PC-3 (cell line): Measurements from ENCODE around the gene MACROD2. TPM values are rescaled to one million over a fixed set of nuclear protein-coding genes. Genes with fewer than 3 reads are reported as not detected.

Experiments used
- ATAC-seq: fragments of 200-7000 bp; cut with Tn5 transposase; 2 replicates; pipeline ENCODE4 v1.9.1; 2020; ENCODE audit warnings: mild to moderate bottlenecking, moderate library complexity
- BruUV-seq: library from RNA; stranded (reverse); fragments of 400-500 nt; replicated peaks from 2 replicates; lab custom pipeline; 2021; lab: Mats Ljungman, UMichigan
- CTCF ChIA-PET: fragments of 300-600 bp; sonication (Branson Sonifier 250); formaldehyde crosslinking; loops from one replicate; lab custom pipeline; 2022; ENCODE audit warnings: antibody characterized with exemption; lab: Charles Lee
- POLR2A ChIA-PET: fragments of 300-600 bp; sonication (Branson Sonifier 250); formaldehyde crosslinking; loops from one replicate; lab custom pipeline; 2022; ENCODE audit warnings: antibody characterized with exemption; ENCODE audit not compliant: unreplicated experiment; lab: Charles Lee
- DNase-seq: peaks from one replicate; pipeline ENCODE4 v3.0.0-alpha.2; 2015
- H2AFZ ChIP-seq: fragments of 300-600 bp; sonication (generic); 2 replicates; pipeline ENCODE4 v1.6.0; 2016; ENCODE audit warnings: antibody characterized with exemption, low read length
- H3F3A ChIP-seq: fragments of 300-600 bp; sonication (generic); one replicate; pipeline ENCODE4 v1.6.0; 2017; ENCODE audit warnings: antibody characterized with exemption, low read length, control low read depth, mild to moderate bottlenecking; ENCODE audit not compliant: unreplicated experiment
- H3K27ac ChIP-seq: fragments of 300-600 bp; sonication (generic); 2 replicates; pipeline ENCODE4 v1.5.1; 2016; ENCODE audit warnings: mild to moderate bottlenecking, low read length
- H3K27me3 ChIP-seq: fragments of 300-600 bp; sonication (generic); 2 replicates; pipeline ENCODE4 v1.6.1; 2016; ENCODE audit warnings: low read length, mixed read lengths
- H3K36me3 ChIP-seq: fragments of 300-600 bp; sonication (generic); 2 replicates; pipeline ENCODE4 v1.6.1; 2016; ENCODE audit warnings: low read depth, mixed run types, low read length, mixed read lengths
- H3K4me1 ChIP-seq: fragments of 300-600 bp; sonication (generic); 2 replicates; pipeline ENCODE4 v1.5.1; 2016; ENCODE audit warnings: low read length; ENCODE audit not compliant: insufficient read depth
- H3K4me2 ChIP-seq: fragments of 300-600 bp; sonication (generic); 2 replicates; pipeline ENCODE4 v1.6.0; 2016; ENCODE audit warnings: low read length
- H3K4me3 ChIP-seq: fragments of 300-600 bp; sonication (generic); 2 replicates; pipeline ENCODE4 v1.5.1; 2016; ENCODE audit warnings: mild to moderate bottlenecking, low read length, mixed read lengths
- H3K79me2 ChIP-seq: fragments of 300-600 bp; sonication (generic); 2 replicates; pipeline ENCODE4 v1.6.1; 2017; ENCODE audit warnings: low read length, mixed read lengths
- H3K9ac ChIP-seq: fragments of 300-600 bp; sonication (generic); 2 replicates; pipeline ENCODE4 v1.6.0; 2016; ENCODE audit warnings: mild to moderate bottlenecking, low read length
- H3K9me2 ChIP-seq: fragments of 300-600 bp; sonication (generic); replicated peaks from 2 replicates; pipeline ENCODE4 v1.6.1; 2016; ENCODE audit warnings: mixed run types, low read length, mixed read lengths
- H3K9me3 ChIP-seq: fragments of 300-600 bp; sonication (generic); 2 replicates; pipeline ENCODE4 v1.6.1; 2016; ENCODE audit warnings: low read length, mixed read lengths
- H4K20me1 ChIP-seq: fragments of 300-600 bp; sonication (generic); 2 replicates; pipeline ENCODE4 v1.6.1; 2016; ENCODE audit warnings: low read length, mixed read lengths
- CTCF ChIP-seq: fragments of 300-600 bp; sonication (generic); conservative IDR thresholded peaks from 2 replicates; pipeline ENCODE4 v1.5.1; 2017; ENCODE audit warnings: antibody characterized with exemption, low read depth, mild to moderate bottlenecking, low read length
- EZH2 ChIP-seq: fragments of 300-600 bp; sonication (generic); IDR thresholded peaks from one replicate; pipeline ENCODE4 v1.6.1; 2017; ENCODE audit warnings: antibody characterized with exemption, mild to moderate bottlenecking, low read length; ENCODE audit not compliant: unreplicated experiment
- EZH2phosphoT487 ChIP-seq: fragments of 300-600 bp; sonication (generic); IDR thresholded peaks from 2 replicates; pipeline ENCODE4 v1.6.1; 2018; ENCODE audit warnings: mild to moderate bottlenecking, antibody characterized with exemption, low read length, borderline replicate concordance
- intact Hi-C: fragments of 100-400 bp; cut with micrococcal nuclease; formaldehyde crosslinking; loops from 2 replicates; pipeline ENCODE4 v1.9.0; 2023
- total RNA-seq: library from RNA; depleted of rRNA; stranded (reverse); fragments of >200 nt; gene quantifications from 2 replicates; pipeline ENCODE4 v1.2.3, GENCODE V29; 2014

The MACROD2 gene
- total RNA-seq, 1 experiment from 2014 or later: 3.1 TPM

- no peaks in the 10 kb centered on the region for H4K20me1 ChIP-seq
- no peaks in the 10 kb centered on the region for H3K9me3 ChIP-seq
- H3F3A ChIP-seq: no peaks in the 10 kb centered on the region
- POLR2A ChIA-PET: no interaction called here
- H2AFZ ChIP-seq: no peak overlapping the region
- no TSS peak for BruUV-seq
- H3K79me2 ChIP-seq: no peaks in the 10 kb centered on the region
- no peak overlapping the region for H3K9ac ChIP-seq
- CTCF ChIA-PET: no interaction called here
- H3K27ac ChIP-seq: no peak overlapping the region
- no peak overlapping the region for H3K4me2 ChIP-seq
- H3K9me2 ChIP-seq: 0 out of 2 replicates have a peak, but pooled peaks cover 3% of the 10 kb centered on the region
- H3K36me3 ChIP-seq: no peaks in the 10 kb centered on the region
- H3K4me3 ChIP-seq: no peak overlapping the region
- no peak for ATAC-seq
- intact Hi-C loops: no loop called here
- no peak for DNase-seq
- TF ChIP-seq EZH2 (no peak), CTCF (no peak)
- H3K4me1 ChIP-seq: 0 out of 2 replicates have a peak, but pooled peaks cover 2% of the 10 kb centered on the region
- H3K27me3 ChIP-seq: no peaks in the 10 kb centered on the region
Measured at GRCh38 chr20:15476781-15477180, 1481.5 kb downstream of the MACROD2 start.

- CTCF ChIA-PET: no interaction called here
- Histone ChIP-seq H3K4me3 (no peak overlapping the region), H3K79me2 (no peaks in the 10 kb centered on the region), H3F3A (no peaks in the 10 kb centered on the region), H3K27me3 (no peaks in the 10 kb centered on the region), H3K9ac (no peak overlapping the region), H3K4me2 (no peak overlapping the region), H3K9me3 (no peaks in the 10 kb centered on the region), H3K4me1 (peaks cover 5% of the 10 kb centered on the region), H3K27ac (no peak overlapping the region), H3K9me2 (0 out of 2 replicates have a peak, but pooled peaks cover 3% of the 10 kb centered on the region), H2AFZ (no peak overlapping the region), H3K36me3 (no peaks in the 10 kb centered on the region), H4K20me1 (no peaks in the 10 kb centered on the region)
- POLR2A ChIA-PET: no interaction called here
- DNase-seq: peak; percentile 26
- TF ChIP-seq EZH2: no peak
- TF ChIP-seq CTCF: 0 out of 2 replicates have a peak, but pooled peaks have one; percentile 28
- ATAC-seq: no peak
- intact Hi-C loops: no loop called here
- BruUV-seq: no TSS peak
Measured at GRCh38 chr20:15482525-15482924, 1487.2 kb downstream of the MACROD2 start.

- no peaks in the 10 kb centered on the region for H4K20me1 ChIP-seq
- POLR2A ChIA-PET: no interaction called here
- intact Hi-C loops: no loop called here
- H3F3A ChIP-seq: no peaks in the 10 kb centered on the region
- H3K27ac ChIP-seq: no peak overlapping the region
- DNase-seq (no peak), ATAC-seq (no peak)
- H3K27me3 ChIP-seq: no peaks in the 10 kb centered on the region
- no TSS peak for BruUV-seq
- H3K79me2 ChIP-seq: no peaks in the 10 kb centered on the region
- TF ChIP-seq EZH2 (no peak), CTCF (no peak), EZH2phosphoT487 (no peak)
- H3K4me1 ChIP-seq: peaks cover 5% of the 10 kb centered on the region
- H3K4me2 ChIP-seq: no peak overlapping the region
- 0 out of 2 replicates have a peak, but pooled peaks cover 3% of the 10 kb centered on the region for H3K9me2 ChIP-seq
- H3K9me3 ChIP-seq: no peaks in the 10 kb centered on the region
- H3K9ac ChIP-seq: no peak overlapping the region
- no peaks in the 10 kb centered on the region for H3K36me3 ChIP-seq
- H3K4me3 ChIP-seq: no peak overlapping the region
- CTCF ChIA-PET: no interaction called here
- no peak overlapping the region for H2AFZ ChIP-seq
Measured at GRCh38 chr20:15485519-15485918, 1490.2 kb downstream of the MACROD2 start.
